Neural cell (in vitro differentiated cells): Measurements from ENCODE around the gene MAGEA2B.
"Not testable (repeated sequence)": the region's sequence is repeated elsewhere in the genome, so short reads cannot be mapped to it uniquely, and the experiment has no call there.

Experiments used
- EP300 ChIP-seq: fragments of 450-650 bp; conservative IDR thresholded peaks from 2 replicates; pipeline ENCODE4 v1.6.1; 2014; ENCODE audit warnings: antibody characterized with exemption, mild to moderate bottlenecking, moderate library complexity; ENCODE audit not compliant: poor library complexity, severe bottlenecking
- EZH2 ChIP-seq: fragments of 200-600, 300-800 bp; shearing (Covaris generic), sonication (generic); IDR thresholded peaks from 2 replicates; pipeline ENCODE4 v1.6.1; 2014; ENCODE audit warnings: antibody characterized with exemption, low read length, borderline replicate concordance, mild to moderate bottlenecking; ENCODE audit not compliant: insufficient read depth, poor library complexity, severe bottlenecking
- TF ChIP-seq, protein P1 (sequence below): fragments of 450-650 bp; IDR thresholded peaks from 2 replicates; pipeline ENCODE4 v1.5.1; 2014; ENCODE audit warnings: antibody characterized with exemption, mild to moderate bottlenecking, moderate library complexity; ENCODE audit not compliant: poor library complexity, severe bottlenecking

DNA sequence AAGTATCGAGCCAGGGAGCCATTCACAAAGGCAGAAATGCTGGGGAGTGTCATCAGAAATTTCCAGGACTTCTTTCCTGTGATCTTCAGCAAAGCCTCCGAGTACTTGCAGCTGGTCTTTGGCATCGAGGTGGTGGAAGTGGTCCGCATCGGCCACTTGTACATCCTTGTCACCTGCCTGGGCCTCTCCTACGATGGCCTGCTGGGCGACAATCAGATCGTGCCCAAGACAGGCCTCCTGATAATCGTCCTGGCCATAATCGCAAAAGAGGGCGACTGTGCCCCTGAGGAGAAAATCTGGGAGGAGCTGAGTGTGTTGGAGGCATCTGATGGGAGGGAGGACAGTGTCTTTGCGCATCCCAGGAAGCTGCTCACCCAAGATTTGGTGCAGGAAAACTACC lies 22.1 kb downstream of the MAGEA2B start:
- not testable (repeated sequence) for TF ChIP-seq EZH2, EP300
- TF ChIP-seq, protein P1, sequence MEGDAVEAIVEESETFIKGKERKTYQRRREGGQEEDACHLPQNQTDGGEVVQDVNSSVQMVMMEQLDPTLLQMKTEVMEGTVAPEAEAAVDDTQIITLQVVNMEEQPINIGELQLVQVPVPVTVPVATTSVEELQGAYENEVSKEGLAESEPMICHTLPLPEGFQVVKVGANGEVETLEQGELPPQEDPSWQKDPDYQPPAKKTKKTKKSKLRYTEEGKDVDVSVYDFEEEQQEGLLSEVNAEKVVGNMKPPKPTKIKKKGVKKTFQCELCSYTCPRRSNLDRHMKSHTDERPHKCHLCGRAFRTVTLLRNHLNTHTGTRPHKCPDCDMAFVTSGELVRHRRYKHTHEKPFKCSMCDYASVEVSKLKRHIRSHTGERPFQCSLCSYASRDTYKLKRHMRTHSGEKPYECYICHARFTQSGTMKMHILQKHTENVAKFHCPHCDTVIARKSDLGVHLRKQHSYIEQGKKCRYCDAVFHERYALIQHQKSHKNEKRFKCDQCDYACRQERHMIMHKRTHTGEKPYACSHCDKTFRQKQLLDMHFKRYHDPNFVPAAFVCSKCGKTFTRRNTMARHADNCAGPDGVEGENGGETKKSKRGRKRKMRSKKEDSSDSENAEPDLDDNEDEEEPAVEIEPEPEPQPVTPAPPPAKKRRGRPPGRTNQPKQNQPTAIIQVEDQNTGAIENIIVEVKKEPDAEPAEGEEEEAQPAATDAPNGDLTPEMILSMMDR, result not testable (repeated sequence)
